Tibial artery (tissue), 4 donors: Measurements from ENCODE around the gene MPZL3.

Experiments used
- DNase-seq, 2 donors: peaks; one replicate each; pipeline ENCODE4 v3.0.0-alpha.2; 2019
- H3K27ac ChIP-seq, 2 donors: fragments of 200-600 bp; sonication (generic) in 1 of 2; 1 replicate in 1 of 2; 2 replicates in 1 of 2; pipeline ENCODE4 v1.5.1; 2018 to 2019; ENCODE audit warnings: mild to moderate bottlenecking in 1 of 2
- H3K27me3 ChIP-seq, 2 donors: fragments of 200-600 bp; sonication (generic) in 1 of 2; one replicate each; pipeline versions ENCODE4 v1.5.1 to v1.6.0; 2016 to 2019
- H3K36me3 ChIP-seq, 3 donors: fragments of 200-600 bp; sonication (generic) in 2 of 3; one replicate each; pipeline ENCODE4 v1.5.1; 2016 to 2019; ENCODE audit warnings: mild to moderate bottlenecking in 2 of 3
- H3K4me1 ChIP-seq, 4 donors: fragments of 200-600 bp; sonication (generic) in 2 of 4; 1 replicate in 3 of 4; 2 replicates in 1 of 4; pipeline ENCODE4 v1.5.1; 2016 to 2019
- H3K4me3 ChIP-seq, 2 donors: fragments of 200-600 bp; sonication (generic) in 1 of 2; 1 replicate in 1 of 2; 2 replicates in 1 of 2; pipeline ENCODE4 v1.5.1; 2018 to 2019; ENCODE audit warnings: mild to moderate bottlenecking in 2 of 2
- H3K9me3 ChIP-seq, 3 donors: fragments of 200-600 bp; sonication (generic) in 1 of 3; one replicate each; pipeline ENCODE4 v1.5.1; 2016 to 2019
- intact Hi-C: fragments of 100-400 bp; cut with DNase I; formaldehyde crosslinking; loops from one replicate; pipeline ENCODE4 v1.15.0; 2023; ENCODE audit warnings: low total_unique reads
- TF ChIP-seq, protein P1 (sequence below), 2 experiments: fragments of 200-600 bp in 1 of 2; fragments of 450-650 bp in 1 of 2; IDR thresholded peaks; one replicate each; pipeline ENCODE4 v1.5.1; 2017 to 2019; ENCODE audit warnings: antibody characterized with exemption in 2 of 2, mild to moderate bottlenecking in 1 of 2, moderate library complexity in 1 of 2

Gene MPZL3

DNA sequence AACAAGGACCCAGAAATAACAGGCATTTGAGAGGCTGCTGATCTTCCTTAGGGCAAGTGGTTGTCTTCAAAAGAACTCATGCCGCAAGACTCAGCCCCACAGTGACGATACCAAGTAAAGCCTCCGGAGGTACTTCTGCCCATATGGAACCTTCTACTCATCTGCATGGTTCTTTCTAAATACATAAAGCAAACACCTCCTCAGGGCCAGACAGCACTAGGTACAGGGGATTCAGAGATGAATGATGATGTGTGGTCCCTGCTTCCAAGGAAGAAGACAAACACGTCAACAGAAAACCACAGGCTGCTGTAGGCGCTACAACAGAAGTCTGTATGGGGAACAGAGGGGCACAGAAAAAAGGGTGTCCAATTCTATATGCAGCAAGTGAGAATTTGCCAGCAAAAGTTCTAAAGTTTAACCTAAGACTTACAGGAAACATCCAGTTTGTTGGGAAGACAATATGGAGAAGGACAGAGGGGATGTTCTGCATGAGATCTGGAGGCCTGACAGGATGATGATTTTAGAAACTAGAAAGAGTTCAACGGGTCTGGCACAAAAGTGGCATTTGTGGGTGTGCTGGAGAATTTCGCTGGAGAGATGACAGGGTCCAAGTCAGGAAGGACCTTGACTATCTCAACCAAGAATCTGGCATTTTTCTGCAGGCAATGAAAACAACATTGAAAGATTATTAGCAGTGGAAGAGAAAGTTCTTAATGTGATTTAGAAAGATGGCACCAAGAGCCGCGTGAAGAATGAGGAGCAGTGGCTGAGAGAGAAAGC is 51.1 kb downstream of the MPZL3 start:
- no peaks in the 10 kb centered on the region for H3K9me3 ChIP-seq
- no peaks in the 10 kb centered on the region for H3K4me1 ChIP-seq
- no peak overlapping the region for H3K27ac ChIP-seq
- no peak overlapping the region for H3K4me3 ChIP-seq
- DNase-seq, result no peak
- H3K27me3 ChIP-seq, result peaks cover 0 to 11% of the 10 kb centered on the region in 2 donors
- TF ChIP-seq, protein P1, sequence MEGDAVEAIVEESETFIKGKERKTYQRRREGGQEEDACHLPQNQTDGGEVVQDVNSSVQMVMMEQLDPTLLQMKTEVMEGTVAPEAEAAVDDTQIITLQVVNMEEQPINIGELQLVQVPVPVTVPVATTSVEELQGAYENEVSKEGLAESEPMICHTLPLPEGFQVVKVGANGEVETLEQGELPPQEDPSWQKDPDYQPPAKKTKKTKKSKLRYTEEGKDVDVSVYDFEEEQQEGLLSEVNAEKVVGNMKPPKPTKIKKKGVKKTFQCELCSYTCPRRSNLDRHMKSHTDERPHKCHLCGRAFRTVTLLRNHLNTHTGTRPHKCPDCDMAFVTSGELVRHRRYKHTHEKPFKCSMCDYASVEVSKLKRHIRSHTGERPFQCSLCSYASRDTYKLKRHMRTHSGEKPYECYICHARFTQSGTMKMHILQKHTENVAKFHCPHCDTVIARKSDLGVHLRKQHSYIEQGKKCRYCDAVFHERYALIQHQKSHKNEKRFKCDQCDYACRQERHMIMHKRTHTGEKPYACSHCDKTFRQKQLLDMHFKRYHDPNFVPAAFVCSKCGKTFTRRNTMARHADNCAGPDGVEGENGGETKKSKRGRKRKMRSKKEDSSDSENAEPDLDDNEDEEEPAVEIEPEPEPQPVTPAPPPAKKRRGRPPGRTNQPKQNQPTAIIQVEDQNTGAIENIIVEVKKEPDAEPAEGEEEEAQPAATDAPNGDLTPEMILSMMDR (IDR thresholded peaks at IDR 0.05), result no peak
- intact Hi-C loops, result no loop called here
- H3K36me3 ChIP-seq, result no peaks in the 10 kb centered on the region

DNA sequence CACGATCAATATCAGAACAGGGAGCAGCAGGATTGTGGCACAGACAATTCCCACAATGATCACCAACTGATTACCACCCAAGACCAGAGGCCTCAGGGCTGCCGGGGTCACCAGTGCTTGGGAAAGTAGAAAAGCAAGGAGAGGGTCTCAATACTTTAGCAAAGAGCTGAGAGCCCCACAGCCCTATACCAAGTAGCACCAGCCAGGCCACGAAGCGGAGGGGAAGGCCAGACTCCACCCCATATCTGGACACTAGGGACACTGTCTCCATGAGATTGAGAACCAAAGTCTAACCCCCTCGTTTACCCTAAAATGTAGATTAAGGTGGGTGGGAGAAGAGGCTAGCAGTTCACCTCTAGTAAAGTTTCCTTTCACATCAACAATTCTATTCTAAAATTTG is 51.7 kb downstream of the MPZL3 start:
- Histone ChIP-seq H3K9me3 (no peaks in the 10 kb centered on the region), H3K36me3 (no peaks in the 10 kb centered on the region), H3K4me1 (no peaks in the 10 kb centered on the region), H3K27me3 (peaks cover 0 to 8% of the 10 kb centered on the region in 2 donors), H3K4me3 (no peak overlapping the region), H3K27ac (no peak overlapping the region)
- intact Hi-C loops, result no loop called here
- DNase-seq, result no peak
- TF ChIP-seq, protein P1 (IDR thresholded peaks at IDR 0.05), result no peak

DNA sequence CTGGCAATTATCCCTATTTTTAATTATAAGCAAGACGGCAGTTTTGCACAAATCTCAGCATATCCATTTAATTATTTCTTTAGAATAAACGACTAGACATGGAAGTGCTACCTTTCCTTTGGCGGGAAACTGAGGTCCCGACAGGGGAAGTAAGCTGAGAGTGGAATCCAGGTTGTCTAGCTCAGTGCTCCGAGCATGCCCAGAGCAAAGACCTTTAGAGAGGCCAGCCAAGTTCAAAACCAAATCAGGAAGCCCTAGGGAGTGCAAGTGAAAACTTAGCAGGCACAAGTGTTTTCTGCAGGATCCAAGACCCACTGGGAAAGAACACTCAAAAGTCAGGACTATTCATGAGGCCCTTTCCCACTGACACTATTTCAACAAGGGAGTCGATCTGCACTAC is 53.0 kb downstream of the MPZL3 start:
- Histone ChIP-seq H3K9me3 (no peaks in the 10 kb centered on the region), H3K36me3 (no peaks in the 10 kb centered on the region), H3K27ac (no peak overlapping the region), H3K4me3 (no peak overlapping the region), H3K4me1 (no peaks in the 10 kb centered on the region), H3K27me3 (peaks cover 0 to 3% of the 10 kb centered on the region in 2 donors)
- DNase-seq, result no peak
- intact Hi-C loops, result no loop called here
- TF ChIP-seq, protein P1 (IDR thresholded peaks at IDR 0.05), result no peak

DNA sequence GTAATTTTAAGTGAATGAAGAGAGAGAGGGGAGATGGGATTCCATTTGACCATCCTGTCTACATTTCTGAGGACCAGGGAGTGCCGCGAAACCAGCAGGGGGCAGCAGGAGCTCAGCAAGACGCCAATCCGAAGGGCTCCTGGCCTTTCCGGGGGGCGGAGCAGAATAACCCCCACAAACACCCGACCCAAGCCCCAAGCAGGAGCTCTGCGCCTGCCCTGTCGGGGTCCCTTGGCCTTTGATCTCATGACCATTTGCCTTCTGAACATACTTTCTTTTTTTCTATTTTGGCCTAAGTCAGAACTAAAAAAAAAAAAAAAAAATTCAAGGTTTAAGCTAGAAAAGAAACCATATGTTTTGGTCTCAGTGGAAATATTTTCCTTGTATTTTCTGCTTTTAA is 53.8 kb downstream of the MPZL3 start:
- Histone ChIP-seq H3K27me3 (peaks cover 0 to 3% of the 10 kb centered on the region in 2 donors), H3K36me3 (no peaks in the 10 kb centered on the region), H3K27ac (no peak overlapping the region), H3K9me3 (no peaks in the 10 kb centered on the region), H3K4me1 (no peaks in the 10 kb centered on the region), H3K4me3 (no peak overlapping the region)
- DNase-seq, result peak; percentile 64 to 74
- TF ChIP-seq, protein P1 (IDR thresholded peaks at IDR 0.05), result peak; percentile 55 to 64
- intact Hi-C loops, result no loop called here

DNA sequence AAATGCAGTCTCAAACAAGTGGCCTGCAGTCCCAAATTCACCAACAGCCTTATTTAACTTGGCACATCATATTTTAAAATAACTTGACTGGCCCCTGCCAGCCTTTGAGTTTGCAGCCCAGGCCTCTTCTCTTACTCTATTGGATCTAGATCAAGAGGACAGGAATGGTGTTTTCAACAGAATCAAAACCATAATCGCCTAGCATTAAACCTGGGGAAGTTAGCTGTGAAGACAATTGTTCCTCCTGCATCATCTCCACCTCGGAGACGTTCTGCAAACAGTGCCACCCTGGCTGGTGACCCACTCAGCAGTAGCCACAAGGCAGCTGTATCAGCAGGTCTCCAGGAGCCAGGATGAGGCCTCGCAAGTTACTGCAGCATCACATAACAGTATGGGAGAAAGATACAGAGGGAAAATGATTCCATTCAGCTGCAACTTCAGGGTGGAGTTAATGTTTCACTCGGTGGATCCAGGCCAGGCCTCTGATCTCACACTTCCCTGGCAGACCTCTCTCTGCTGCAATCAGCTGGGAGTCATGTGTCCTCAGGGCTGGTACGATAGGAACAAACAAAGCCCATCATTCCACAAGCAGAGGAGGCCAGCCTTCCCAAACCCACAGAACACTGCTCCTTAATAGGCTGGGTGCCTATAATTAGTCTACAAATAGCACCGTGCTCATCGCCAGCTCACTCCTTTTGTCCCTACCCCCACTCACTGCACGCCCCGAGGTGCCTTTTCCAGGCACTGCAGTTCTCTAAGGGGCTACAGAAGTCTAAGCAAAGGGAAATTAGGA is 57.1 kb downstream of the MPZL3 start:
- H3K4me3 ChIP-seq, result no peak overlapping the region
- intact Hi-C loops, result no loop called here
- H3K27me3 ChIP-seq, result peaks cover 0 to 6% of the 10 kb centered on the region in 2 donors
- no peaks in the 10 kb centered on the region for H3K36me3 ChIP-seq
- H3K4me1 ChIP-seq, result no peaks in the 10 kb centered on the region
- TF ChIP-seq, protein P1 (IDR thresholded peaks at IDR 0.05), result no peak
- H3K27ac ChIP-seq, result no peak overlapping the region
- DNase-seq, result peak; percentile 77 to 90
- peaks cover 0 to 4% (median 0%) of the 10 kb centered on the region in 3 donors for H3K9me3 ChIP-seq
